Hepatocyte (in vitro differentiated cells): ENCODE results near the gene PRMT1. TPM values are rescaled to one million over a fixed set of nuclear protein-coding genes. Genes with fewer than 3 reads are reported as not detected.

ENCODE experiments used
- DNase-seq: peaks from one replicate; pipeline ENCODE4 v3.0.0-alpha.2; 2016; ENCODE audit warnings: low spot score
- H2AFZ ChIP-seq: fragments of 200-600 bp; sonication (generic); 2 replicates; pipeline ENCODE4 v1.6.0; 2016; ENCODE audit warnings: antibody characterized with exemption, mild to moderate bottlenecking
- H3K27ac ChIP-seq: fragments of 200-600 bp; sonication (generic); 2 replicates; pipeline ENCODE4 v1.5.1; 2016; ENCODE audit warnings: mild to moderate bottlenecking
- H3K27me3 ChIP-seq: fragments of 200-600 bp; sonication (generic); 2 replicates; pipeline ENCODE4 v1.6.1; 2016
- H3K36me3 ChIP-seq: fragments of 200-600 bp; sonication (generic); replicated peaks from 2 replicates; pipeline ENCODE4 v1.5.1; 2016; ENCODE audit warnings: low read depth; ENCODE audit not compliant: insufficient read depth
- H3K4me1 ChIP-seq: fragments of 200-600 bp; sonication (generic); 2 replicates; pipeline ENCODE4 v1.5.1; 2016; ENCODE audit warnings: mild to moderate bottlenecking, moderate library complexity; ENCODE audit not compliant: insufficient read depth
- H3K4me2 ChIP-seq: fragments of 200-600 bp; sonication (generic); 2 replicates; pipeline ENCODE4 v1.6.0; 2016
- H3K4me3 ChIP-seq: fragments of 200-600 bp; sonication (generic); 2 replicates; pipeline ENCODE4 v1.5.1; 2016; ENCODE audit warnings: mild to moderate bottlenecking
- H3K79me2 ChIP-seq: fragments of 200-600 bp; sonication (generic); 2 replicates; pipeline ENCODE4 v1.6.0; 2017; ENCODE audit warnings: mild to moderate bottlenecking
- H3K9me2 ChIP-seq: fragments of 200-600 bp; sonication (generic); replicated peaks from 2 replicates; pipeline ENCODE4 v1.6.0; 2017; ENCODE audit warnings: mild to moderate bottlenecking; ENCODE audit not compliant: insufficient read depth
- H3K9me3 ChIP-seq: fragments of 200-600 bp; sonication (generic); 2 replicates; pipeline ENCODE4 v1.5.1; 2016; ENCODE audit warnings: low read depth, mild to moderate bottlenecking
- H4K20me1 ChIP-seq: fragments of 200-600 bp; sonication (generic); 2 replicates; pipeline ENCODE4 v1.6.0; 2016; ENCODE audit warnings: mild to moderate bottlenecking; ENCODE audit not compliant: insufficient read depth, poor library complexity, severe bottlenecking
- CTCF ChIP-seq: fragments of 200-600 bp; sonication (generic); IDR thresholded peaks from 2 replicates; pipeline ENCODE4 v1.5.1; 2016; ENCODE audit warnings: antibody characterized with exemption, mild to moderate bottlenecking; ENCODE audit not compliant: poor library complexity
- EZH2 ChIP-seq: fragments of 200-600 bp; sonication (generic); IDR thresholded peaks from 2 replicates; pipeline ENCODE4 v1.6.1; 2016; ENCODE audit warnings: antibody characterized with exemption, mild to moderate bottlenecking, borderline replicate concordance
- EZH2phosphoT487 ChIP-seq: fragments of 200-600 bp; sonication (generic); IDR thresholded peaks from one replicate; pipeline ENCODE4 v1.6.1; 2018; ENCODE audit warnings: antibody characterized with exemption, mild to moderate bottlenecking, low read depth, moderate library complexity; ENCODE audit not compliant: unreplicated experiment, severe bottlenecking
- WGBS: methylation state at CpG from one replicate; pipeline ENCODE4 v1.1.6; 2016; ENCODE audit warnings: low lambda C conversion rate; ENCODE audit errors: missing lambda C conversion rate; 5-methylcytosine and 5-hydroxymethylcytosine counted together
- polyA plus RNA-seq: library from polyadenylated mRNA; unstranded; fragments of >200 nt; fragmentation: Nextera tagmentation; extraction: Ambion mirVana; gene quantifications from 2 replicates; pipeline ENCODE4 v1.2.1, GENCODE V29; 2016
- total RNA-seq: library from RNA; depleted of rRNA; stranded (reverse); fragments of >200 nt; gene quantifications from 2 replicates; pipeline ENCODE4 v1.2.3, GENCODE V29; 2014

Gene PRMT1
- total and polyA plus RNA-seq, 2 experiments from 2014 or later, result 180 to 189 TPM

DNA sequence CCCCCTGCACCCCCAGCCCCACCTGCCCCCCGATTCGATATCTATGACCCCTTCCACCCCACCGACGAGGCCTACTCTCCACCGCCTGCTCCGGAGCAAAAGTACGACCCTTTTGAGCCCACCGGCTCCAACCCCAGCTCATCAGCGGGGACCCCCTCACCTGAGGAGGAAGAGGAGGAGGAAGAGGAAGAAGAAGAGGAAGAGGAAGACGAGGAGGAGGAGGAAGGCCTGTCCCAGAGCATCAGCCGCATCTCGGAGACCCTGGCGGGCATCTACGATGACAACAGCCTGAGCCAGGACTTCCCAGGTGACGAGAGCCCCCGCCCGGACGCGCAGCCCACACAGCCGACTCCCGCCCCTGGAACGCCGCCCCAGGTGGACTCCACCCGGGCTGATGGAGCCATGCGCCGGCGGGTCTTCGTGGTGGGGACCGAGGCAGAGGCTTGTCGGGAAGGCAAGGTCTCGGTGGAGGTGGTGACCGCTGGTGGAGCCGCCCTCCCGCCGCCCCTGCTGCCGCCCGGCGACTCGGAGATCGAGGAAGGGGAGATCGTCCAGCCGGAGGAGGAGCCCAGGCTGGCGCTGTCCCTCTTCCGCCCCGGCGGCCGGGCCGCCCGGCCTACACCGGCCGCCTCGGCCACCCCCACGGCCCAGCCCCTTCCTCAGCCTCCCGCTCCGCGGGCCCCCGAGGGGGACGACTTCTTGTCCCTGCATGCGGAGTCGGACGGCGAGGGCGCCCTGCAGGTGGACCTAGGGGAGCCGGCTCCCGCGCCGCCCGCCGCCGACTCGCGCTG is 25.8 kb upstream of the PRMT1 start:
- DNase-seq, result no peak
- no peaks in the 10 kb centered on the region for H3K9me3 ChIP-seq
- H3K36me3 ChIP-seq, result no peaks in the 10 kb centered on the region
- H2AFZ ChIP-seq, result no peak overlapping the region
- H3K4me1 ChIP-seq, result no peaks in the 10 kb centered on the region
- TF ChIP-seq EZH2phosphoT487 (no peak), CTCF (no peak), EZH2 (no peak)
- H3K4me2 ChIP-seq, result no peak overlapping the region
- peaks cover 32% of the 10 kb centered on the region for H3K79me2 ChIP-seq
- H3K27me3 ChIP-seq, result no peaks in the 10 kb centered on the region
- no peaks in the 10 kb centered on the region for H3K9me2 ChIP-seq
- WGBS, result 93% methylated on average over 8 of the region's 72 CpGs
- no peak overlapping the region for H3K4me3 ChIP-seq
- H3K27ac ChIP-seq, result no peak overlapping the region
- H4K20me1 ChIP-seq, result no peaks in the 10 kb centered on the region

- Histone ChIP-seq H3K36me3 (no peaks in the 10 kb centered on the region), H3K9me3 (no peaks in the 10 kb centered on the region), H3K27me3 (no peaks in the 10 kb centered on the region), H3K4me2 (no peak overlapping the region), H3K27ac (no peak overlapping the region), H3K79me2 (peaks cover 24% of the 10 kb centered on the region), H3K4me3 (no peak overlapping the region), H3K4me1 (no peaks in the 10 kb centered on the region), H4K20me1 (no peaks in the 10 kb centered on the region), H3K9me2 (no peaks in the 10 kb centered on the region), H2AFZ (no peak overlapping the region)
- no peak for DNase-seq
- TF ChIP-seq EZH2phosphoT487 (no peak), CTCF (no peak), EZH2 (no peak)
- WGBS, result 100% methylated on average over 14 of the region's 110 CpGs
These were observed 25.1 kb upstream of the PRMT1 start for GRCh38 chr19:49651820-49652550.

GRCh38 chr19:49652551-49653465 is 24.3 kb upstream of the PRMT1 start:
- no peaks in the 10 kb centered on the region for H4K20me1 ChIP-seq
- DNase-seq, result no peak
- no peaks in the 10 kb centered on the region for H3K36me3 ChIP-seq
- no peak overlapping the region for H2AFZ ChIP-seq
- H3K4me1 ChIP-seq, result no peaks in the 10 kb centered on the region
- no peaks in the 10 kb centered on the region for H3K9me3 ChIP-seq
- H3K4me3 ChIP-seq, result no peak overlapping the region
- H3K79me2 ChIP-seq, result peaks cover 16% of the 10 kb centered on the region
- H3K27ac ChIP-seq, result no peak overlapping the region
- TF ChIP-seq EZH2phosphoT487 (no peak), EZH2 (no peak), CTCF (no peak)
- no peaks in the 10 kb centered on the region for H3K9me2 ChIP-seq
- H3K27me3 ChIP-seq, result no peaks in the 10 kb centered on the region
- no peak overlapping the region for H3K4me2 ChIP-seq
- 98% methylated on average over 42 of the region's 58 CpGs for WGBS
